ENCODE results near the gene SLC35F3.

GRCh38 chr1:234231061-234231892 is 326.8 kb downstream of the SLC35F3 start:
- TF ChIP-seq, protein P1, sequence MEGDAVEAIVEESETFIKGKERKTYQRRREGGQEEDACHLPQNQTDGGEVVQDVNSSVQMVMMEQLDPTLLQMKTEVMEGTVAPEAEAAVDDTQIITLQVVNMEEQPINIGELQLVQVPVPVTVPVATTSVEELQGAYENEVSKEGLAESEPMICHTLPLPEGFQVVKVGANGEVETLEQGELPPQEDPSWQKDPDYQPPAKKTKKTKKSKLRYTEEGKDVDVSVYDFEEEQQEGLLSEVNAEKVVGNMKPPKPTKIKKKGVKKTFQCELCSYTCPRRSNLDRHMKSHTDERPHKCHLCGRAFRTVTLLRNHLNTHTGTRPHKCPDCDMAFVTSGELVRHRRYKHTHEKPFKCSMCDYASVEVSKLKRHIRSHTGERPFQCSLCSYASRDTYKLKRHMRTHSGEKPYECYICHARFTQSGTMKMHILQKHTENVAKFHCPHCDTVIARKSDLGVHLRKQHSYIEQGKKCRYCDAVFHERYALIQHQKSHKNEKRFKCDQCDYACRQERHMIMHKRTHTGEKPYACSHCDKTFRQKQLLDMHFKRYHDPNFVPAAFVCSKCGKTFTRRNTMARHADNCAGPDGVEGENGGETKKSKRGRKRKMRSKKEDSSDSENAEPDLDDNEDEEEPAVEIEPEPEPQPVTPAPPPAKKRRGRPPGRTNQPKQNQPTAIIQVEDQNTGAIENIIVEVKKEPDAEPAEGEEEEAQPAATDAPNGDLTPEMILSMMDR (optimal IDR thresholded peaks at IDR 0.05 in 1 of 3, IDR thresholded peaks at IDR 0.05 in 1 of 3, conservative IDR thresholded peaks at IDR 0.05 in 1 of 3; ENCODE audit: extremely low read depth in 1 of 3, insufficient read depth in 2 of 3, low read length in 3 of 3): no peak
- TF ChIP-seq EZH2 (IDR thresholded peaks at IDR 0.05; ENCODE audit: low read length): no peak
